ENCODE measurements around the gene ACACB.

DNA sequence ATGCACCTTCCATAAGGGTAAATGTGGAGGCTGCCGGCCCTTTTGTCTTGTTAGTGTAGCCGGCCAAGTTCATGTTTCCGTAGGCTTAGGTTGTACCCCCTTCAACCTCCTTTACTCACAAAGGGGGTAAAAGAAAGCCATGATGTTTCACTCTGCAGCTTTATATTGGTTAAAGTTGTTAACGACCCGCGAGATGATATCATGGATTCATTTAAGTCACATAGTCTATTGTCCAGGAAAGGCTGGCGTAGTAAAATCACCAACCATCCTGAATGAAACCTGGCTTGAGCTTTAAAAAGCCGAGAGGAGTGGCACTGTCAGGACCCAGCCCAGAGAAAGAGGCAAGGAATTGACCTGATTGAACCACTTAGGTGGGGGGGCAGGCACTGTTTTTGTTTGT is 17.7 kb upstream of the ACACB start:
- TF ChIP-seq, protein P1, sequence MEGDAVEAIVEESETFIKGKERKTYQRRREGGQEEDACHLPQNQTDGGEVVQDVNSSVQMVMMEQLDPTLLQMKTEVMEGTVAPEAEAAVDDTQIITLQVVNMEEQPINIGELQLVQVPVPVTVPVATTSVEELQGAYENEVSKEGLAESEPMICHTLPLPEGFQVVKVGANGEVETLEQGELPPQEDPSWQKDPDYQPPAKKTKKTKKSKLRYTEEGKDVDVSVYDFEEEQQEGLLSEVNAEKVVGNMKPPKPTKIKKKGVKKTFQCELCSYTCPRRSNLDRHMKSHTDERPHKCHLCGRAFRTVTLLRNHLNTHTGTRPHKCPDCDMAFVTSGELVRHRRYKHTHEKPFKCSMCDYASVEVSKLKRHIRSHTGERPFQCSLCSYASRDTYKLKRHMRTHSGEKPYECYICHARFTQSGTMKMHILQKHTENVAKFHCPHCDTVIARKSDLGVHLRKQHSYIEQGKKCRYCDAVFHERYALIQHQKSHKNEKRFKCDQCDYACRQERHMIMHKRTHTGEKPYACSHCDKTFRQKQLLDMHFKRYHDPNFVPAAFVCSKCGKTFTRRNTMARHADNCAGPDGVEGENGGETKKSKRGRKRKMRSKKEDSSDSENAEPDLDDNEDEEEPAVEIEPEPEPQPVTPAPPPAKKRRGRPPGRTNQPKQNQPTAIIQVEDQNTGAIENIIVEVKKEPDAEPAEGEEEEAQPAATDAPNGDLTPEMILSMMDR (IDR thresholded peaks at IDR 0.05) = no peak
- TF ChIP-seq, protein P2, sequence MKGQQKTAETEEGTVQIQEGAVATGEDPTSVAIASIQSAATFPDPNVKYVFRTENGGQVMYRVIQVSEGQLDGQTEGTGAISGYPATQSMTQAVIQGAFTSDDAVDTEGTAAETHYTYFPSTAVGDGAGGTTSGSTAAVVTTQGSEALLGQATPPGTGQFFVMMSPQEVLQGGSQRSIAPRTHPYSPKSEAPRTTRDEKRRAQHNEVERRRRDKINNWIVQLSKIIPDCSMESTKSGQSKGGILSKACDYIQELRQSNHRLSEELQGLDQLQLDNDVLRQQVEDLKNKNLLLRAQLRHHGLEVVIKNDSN (CRISPR knock-in tag; IDR thresholded peaks at IDR 0.05) = no peak
- TF ChIP-seq CREB1 (CRISPR knock-in tag; IDR thresholded peaks at IDR 0.05) (no peak), JUN (CRISPR knock-in tag; IDR thresholded peaks at IDR 0.05) (no peak), SP1 (CRISPR knock-in tag; conservative IDR thresholded peaks at IDR 0.05) (no peak), ZNF396 (CRISPR knock-in tag; IDR thresholded peaks at IDR 0.05; ENCODE audit: borderline replicate concordance) (no peak), MXD4 (CRISPR knock-in tag; IDR thresholded peaks at IDR 0.05; ENCODE audit: borderline replicate concordance) (no peak), NFE2L1 (CRISPR knock-in tag; IDR thresholded peaks at IDR 0.05) (no peak)
- TF ChIP-seq, protein P3, sequence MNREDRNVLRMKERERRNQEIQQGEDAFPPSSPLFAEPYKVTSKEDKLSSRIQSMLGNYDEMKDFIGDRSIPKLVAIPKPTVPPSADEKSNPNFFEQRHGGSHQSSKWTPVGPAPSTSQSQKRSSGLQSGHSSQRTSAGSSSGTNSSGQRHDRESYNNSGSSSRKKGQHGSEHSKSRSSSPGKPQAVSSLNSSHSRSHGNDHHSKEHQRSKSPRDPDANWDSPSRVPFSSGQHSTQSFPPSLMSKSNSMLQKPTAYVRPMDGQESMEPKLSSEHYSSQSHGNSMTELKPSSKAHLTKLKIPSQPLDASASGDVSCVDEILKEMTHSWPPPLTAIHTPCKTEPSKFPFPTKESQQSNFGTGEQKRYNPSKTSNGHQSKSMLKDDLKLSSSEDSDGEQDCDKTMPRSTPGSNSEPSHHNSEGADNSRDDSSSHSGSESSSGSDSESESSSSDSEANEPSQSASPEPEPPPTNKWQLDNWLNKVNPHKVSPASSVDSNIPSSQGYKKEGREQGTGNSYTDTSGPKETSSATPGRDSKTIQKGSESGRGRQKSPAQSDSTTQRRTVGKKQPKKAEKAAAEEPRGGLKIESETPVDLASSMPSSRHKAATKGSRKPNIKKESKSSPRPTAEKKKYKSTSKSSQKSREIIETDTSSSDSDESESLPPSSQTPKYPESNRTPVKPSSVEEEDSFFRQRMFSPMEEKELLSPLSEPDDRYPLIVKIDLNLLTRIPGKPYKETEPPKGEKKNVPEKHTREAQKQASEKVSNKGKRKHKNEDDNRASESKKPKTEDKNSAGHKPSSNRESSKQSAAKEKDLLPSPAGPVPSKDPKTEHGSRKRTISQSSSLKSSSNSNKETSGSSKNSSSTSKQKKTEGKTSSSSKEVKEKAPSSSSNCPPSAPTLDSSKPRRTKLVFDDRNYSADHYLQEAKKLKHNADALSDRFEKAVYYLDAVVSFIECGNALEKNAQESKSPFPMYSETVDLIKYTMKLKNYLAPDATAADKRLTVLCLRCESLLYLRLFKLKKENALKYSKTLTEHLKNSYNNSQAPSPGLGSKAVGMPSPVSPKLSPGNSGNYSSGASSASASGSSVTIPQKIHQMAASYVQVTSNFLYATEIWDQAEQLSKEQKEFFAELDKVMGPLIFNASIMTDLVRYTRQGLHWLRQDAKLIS (CRISPR knock-in tag; IDR thresholded peaks at IDR 0.05; ENCODE audit: borderline replicate concordance) = no peak
